ENCODE data around the gene MPP7. TPM values are rescaled to one million over a fixed set of nuclear protein-coding genes. Genes with fewer than 3 reads are reported as not detected.

Gene MPP7
- polyA plus RNA-seq, 1 experiment, result 1.0 TPM

- Histone ChIP-seq H3K36me3 (ENCODE audit: control insufficient read depth, insufficient read depth, low read length) (no peaks in the 10 kb centered on the region), H3K4me3 (ENCODE audit: low read depth, low read length) (no peak overlapping the region), H3K27me3 (ENCODE audit: control insufficient read depth, insufficient read depth, low read length) (peaks cover 22% of the 10 kb centered on the region)
- POLR2A ChIA-PET, result no interaction called here
- no peak for DNase-seq (ENCODE audit: low read depth)
- TF ChIP-seq CTCF (IDR thresholded peaks at IDR 0.05; ENCODE audit: insufficient read depth, low read depth, low read length), result no peak
- CTCF ChIA-PET, result no interaction called here
Measured at GRCh38 chr10:28311104-28311503, 8.2 kb upstream of the MPP7 start.

GRCh38 chr10:28307267-28307666, 4.4 kb upstream of the MPP7 start:
- ChIA-PET POLR2A (no interaction called here), CTCF (interaction anchor here (1.7 kb wide), 1 partner anchor 16 kb away, joined by 3 read pairs; no protein-coding TSS in a partner anchor)
- TF ChIP-seq CTCF (IDR thresholded peaks at IDR 0.05; ENCODE audit: insufficient read depth, low read depth, low read length), result no peak
- H3K4me3 ChIP-seq (ENCODE audit: low read depth, low read length), result no peak overlapping the region
- DNase-seq (ENCODE audit: low read depth), result no peak
- no peaks in the 10 kb centered on the region for H3K36me3 ChIP-seq (ENCODE audit: control insufficient read depth, insufficient read depth, low read length)
- peaks cover 22% of the 10 kb centered on the region for H3K27me3 ChIP-seq (ENCODE audit: control insufficient read depth, insufficient read depth, low read length)

GRCh38 chr10:28305553-28305952, 2.7 kb upstream of the MPP7 start:
- Histone ChIP-seq H3K36me3 (ENCODE audit: control insufficient read depth, insufficient read depth, low read length) (no peaks in the 10 kb centered on the region), H3K27me3 (ENCODE audit: control insufficient read depth, insufficient read depth, low read length) (peaks cover 24% of the 10 kb centered on the region), H3K4me3 (ENCODE audit: low read depth, low read length) (no peak overlapping the region)
- TF ChIP-seq CTCF (IDR thresholded peaks at IDR 0.05; ENCODE audit: insufficient read depth, low read depth, low read length), result no peak
- ChIA-PET CTCF (interaction anchor here (0.8 to 1.5 kb wide), 2 partner anchors 10 to 53 kb away, joined by 3 read pairs; no protein-coding TSS in a partner anchor), POLR2A (no interaction called here)
- no peak for DNase-seq (ENCODE audit: low read depth)

GRCh38 chr10:28304032-28304571, 1.2 kb upstream of the MPP7 start:
- TF ChIP-seq CTCF (IDR thresholded peaks at IDR 0.05; ENCODE audit: insufficient read depth, low read depth, low read length), result no peak
- H3K27me3 ChIP-seq (ENCODE audit: control insufficient read depth, insufficient read depth, low read length), result peaks cover 22% of the 10 kb centered on the region
- POLR2A ChIA-PET, result no interaction called here
- no peak overlapping the region for H3K4me3 ChIP-seq (ENCODE audit: low read depth, low read length)
- CTCF ChIA-PET, result interaction anchor here (1.5 to 1.9 kb wide), 4 partner anchors 10 to 53 kb away, joined by 4 to 12 read pairs (median 4); no protein-coding TSS in a partner anchor
- H3K36me3 ChIP-seq (ENCODE audit: control insufficient read depth, insufficient read depth, low read length), result no peaks in the 10 kb centered on the region
- no peak for DNase-seq (ENCODE audit: low read depth)

GRCh38 chr10:28302012-28302637, 739 bp downstream of the MPP7 start:
- ChIA-PET POLR2A (no interaction called here), CTCF (interaction anchor here (0.5 to 1.8 kb wide), 4 partner anchors 79 to 425 kb away, joined by 4 to 8 read pairs (median 6); no protein-coding TSS in a partner anchor)
- no peak for DNase-seq (ENCODE audit: low read depth)
- no peak for TF ChIP-seq CTCF (IDR thresholded peaks at IDR 0.05; ENCODE audit: insufficient read depth, low read depth, low read length)
- peaks cover 12% of the 10 kb centered on the region for H3K27me3 ChIP-seq (ENCODE audit: control insufficient read depth, insufficient read depth, low read length)
- H3K36me3 ChIP-seq (ENCODE audit: control insufficient read depth, insufficient read depth, low read length), result no peaks in the 10 kb centered on the region
- peak overlapping the region; percentile 43 for H3K4me3 ChIP-seq (ENCODE audit: low read depth, low read length)

All from BJ (cell line).